ENCODE measurements around the gene DTWD2. TPM values are rescaled to one million over a fixed set of nuclear protein-coding genes. Genes with fewer than 3 reads are reported as not detected.

The DTWD2 gene
- total RNA-seq, 1 experiment from 2014 or later: 21.1 TPM

Other genes with a start within 250 kb of the DTWD2 start
- 21.7 and 35.5 TPM in 2 replicates for gene DMXL1, start 82.5 kb upstream of the DTWD2 start, total RNA-seq (2014; rRNA removed; shearing (Covaris generic))

Data from A172 (cell line).